GM21786 (cell line): ENCODE results near the gene ALG1L2.
"Not testable (repeated sequence)": the region's sequence is repeated elsewhere in the genome, so short reads cannot be mapped to it uniquely, and the experiment has no call there.

ENCODE experiments used
- ATAC-seq: cut with Tn5 transposase; IDR thresholded peaks from one replicate; pipeline ENCODE4 v1.9.1; 2021; ENCODE audit not compliant: unreplicated experiment

Gene ALG1L2

GRCh38 chr3:130093741-130094391 lies 12.2 kb downstream of the ALG1L2 start:
- no peak for ATAC-seq

- ATAC-seq: not testable (repeated sequence)
Measured at GRCh38 chr3:130094491-130094941, 12.9 kb downstream of the ALG1L2 start.

GRCh38 chr3:130095858-130096257 lies 14.2 kb downstream of the ALG1L2 start:
- ATAC-seq: not testable (repeated sequence)

GRCh38 chr3:130097096-130097495 lies 15.5 kb downstream of the ALG1L2 start:
- not testable (repeated sequence) for ATAC-seq

- not testable (repeated sequence) for ATAC-seq
Measured at GRCh38 chr3:130097690-130098638, 16.3 kb downstream of the ALG1L2 start.

- ATAC-seq: not testable (repeated sequence)
Measured at GRCh38 chr3:130098639-130099385, 17.2 kb downstream of the ALG1L2 start.

GRCh38 chr3:130102545-130102944 lies 20.9 kb downstream of the ALG1L2 start:
- ATAC-seq: not testable (repeated sequence)

GRCh38 chr3:130104191-130104590 lies 22.6 kb downstream of the ALG1L2 start:
- ATAC-seq: not testable (repeated sequence)

GRCh38 chr3:130107333-130107995 lies 25.8 kb downstream of the ALG1L2 start:
- not testable (repeated sequence) for ATAC-seq

- ATAC-seq: not testable (repeated sequence)
Measured at GRCh38 chr3:130108836-130109585, 27.4 kb downstream of the ALG1L2 start.

- not testable (repeated sequence) for ATAC-seq
Measured at GRCh38 chr3:130110386-130111169, 28.9 kb downstream of the ALG1L2 start.

GRCh38 chr3:130111185-130111864 lies 29.7 kb downstream of the ALG1L2 start:
- peak; percentile 98 for ATAC-seq

- peak; percentile 53 for ATAC-seq
Measured at GRCh38 chr3:130111865-130112747, 30.5 kb downstream of the ALG1L2 start.

- not testable (repeated sequence) for ATAC-seq
Measured at GRCh38 chr3:130112748-130113073, 31.1 kb downstream of the ALG1L2 start.

- not testable (repeated sequence) for ATAC-seq
Measured at GRCh38 chr3:130115400-130115799, 33.8 kb downstream of the ALG1L2 start.

GRCh38 chr3:130117933-130118332 lies 36.3 kb downstream of the ALG1L2 start:
- ATAC-seq: no peak

- not testable (repeated sequence) for ATAC-seq
Measured at GRCh38 chr3:130119824-130120223, 38.2 kb downstream of the ALG1L2 start.

- not testable (repeated sequence) for ATAC-seq
Measured at GRCh38 chr3:130120291-130120690, 38.7 kb downstream of the ALG1L2 start.
